HG03135 (cell line): ENCODE results near the gene ZNF507.
"Not testable (repeated sequence)": the region's sequence is repeated elsewhere in the genome, so short reads cannot be mapped to it uniquely, and the experiment has no call there.

ENCODE experiments used
- ATAC-seq: cut with Tn5 transposase; IDR thresholded peaks from one replicate; pipeline ENCODE4 v1.9.1; 2021; ENCODE audit warnings: mild to moderate bottlenecking, moderate library complexity; ENCODE audit not compliant: unreplicated experiment

ZNF507 gene

DNA sequence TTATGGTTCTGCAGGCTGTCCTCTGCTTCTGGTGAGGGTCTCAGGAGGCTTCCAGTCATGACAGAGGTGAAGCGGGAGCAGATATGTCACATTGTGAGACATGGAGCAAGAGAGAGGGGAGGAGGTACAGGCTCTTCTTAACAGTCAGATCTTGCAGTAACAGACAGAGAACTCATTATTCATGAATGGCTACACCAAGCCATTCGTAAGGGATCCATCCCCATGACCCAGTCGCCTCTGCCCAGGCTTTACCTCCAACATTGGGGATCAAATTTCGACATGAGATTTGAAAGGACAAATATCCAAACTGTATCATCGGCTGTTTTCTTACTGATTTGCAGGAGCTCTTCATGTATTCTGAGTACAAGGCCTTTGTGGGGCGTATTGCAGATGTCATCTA lies 21.7 kb downstream of the ZNF507 start:
- no peak for ATAC-seq

DNA sequence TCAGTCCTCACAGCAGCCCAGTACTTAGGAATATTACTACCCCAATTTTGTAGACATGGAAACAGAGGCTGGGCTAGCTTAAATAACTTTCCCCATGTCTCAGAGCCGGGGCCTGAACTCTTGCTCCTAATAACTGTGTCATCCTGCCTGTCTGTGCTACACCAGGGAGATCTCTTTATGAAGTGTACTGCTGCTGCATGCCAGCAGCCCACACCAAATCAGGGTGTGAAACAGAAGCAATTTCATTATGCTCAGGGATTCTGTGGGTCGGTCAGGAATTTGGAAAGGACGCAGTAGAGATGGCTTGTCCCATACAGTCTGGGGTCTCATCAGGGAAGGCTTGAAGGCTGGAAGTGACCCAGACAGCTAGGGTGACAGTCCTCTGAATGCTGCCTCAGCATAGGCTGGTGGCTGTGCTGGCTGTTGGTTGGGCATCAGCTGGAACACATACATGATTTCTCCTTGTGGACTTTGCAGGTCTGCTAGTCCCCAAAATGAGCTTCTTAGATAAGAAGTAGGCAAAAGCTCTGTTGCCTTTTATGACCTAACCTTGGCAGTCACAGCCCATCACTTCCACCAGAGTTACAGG lies 22.6 kb downstream of the ZNF507 start:
- no peak for ATAC-seq

DNA sequence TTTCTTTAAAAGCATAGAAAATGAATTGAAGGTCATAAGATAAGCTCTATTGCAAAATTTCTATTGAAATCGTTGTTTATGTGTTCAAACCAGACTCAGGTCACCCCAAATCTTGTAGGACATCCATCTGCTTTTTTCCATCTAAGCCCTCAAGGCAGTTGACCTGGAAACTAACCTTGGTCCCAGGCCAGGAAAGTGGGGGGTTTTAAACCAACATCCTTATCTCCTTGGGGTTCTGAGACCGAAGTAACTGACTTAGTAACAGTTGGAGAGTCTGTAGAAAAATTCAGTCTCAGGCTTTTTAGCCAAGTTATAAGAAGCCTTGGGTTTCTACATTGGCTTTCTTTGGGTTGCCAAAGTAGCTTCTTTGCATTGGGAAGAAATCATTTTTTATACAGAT lies 23.4 kb downstream of the ZNF507 start:
- ATAC-seq: no peak

DNA sequence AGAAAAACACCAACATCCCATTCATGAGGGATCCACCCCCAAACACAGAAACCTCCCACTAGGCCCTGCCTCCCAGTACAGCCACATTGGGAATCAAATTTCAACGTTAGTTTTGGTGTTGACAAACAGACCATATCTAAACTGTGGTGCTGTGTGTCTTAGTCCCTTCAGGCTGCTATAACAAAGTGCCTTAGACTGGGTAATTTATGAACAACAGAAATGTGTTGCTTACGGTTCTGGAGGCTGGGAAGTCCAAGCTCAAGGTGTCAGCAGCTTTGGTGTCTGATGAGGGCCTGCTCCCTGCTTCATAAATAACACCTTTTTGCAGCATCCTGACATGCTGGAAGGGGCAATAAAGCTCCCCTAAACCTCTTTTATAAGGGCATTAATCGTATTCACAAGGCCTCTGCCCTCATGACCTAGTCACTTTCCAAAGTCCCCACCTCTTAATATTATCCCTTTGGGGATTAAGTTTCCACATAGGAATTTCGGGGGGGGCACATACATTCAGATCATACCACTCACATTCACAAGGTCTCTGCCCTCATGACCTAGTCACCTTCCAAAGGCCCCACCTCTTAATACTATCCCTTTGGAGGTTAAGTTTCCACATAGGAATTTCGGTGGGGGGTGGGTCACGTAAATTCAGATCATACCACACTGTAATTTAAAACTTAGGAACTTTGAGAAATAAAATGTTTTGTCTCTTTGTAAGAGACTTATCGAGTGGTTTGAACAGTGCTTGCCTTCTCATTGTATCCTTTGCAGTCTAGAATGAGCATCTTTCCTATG lies 27.5 kb downstream of the ZNF507 start:
- ATAC-seq: no peak

DNA sequence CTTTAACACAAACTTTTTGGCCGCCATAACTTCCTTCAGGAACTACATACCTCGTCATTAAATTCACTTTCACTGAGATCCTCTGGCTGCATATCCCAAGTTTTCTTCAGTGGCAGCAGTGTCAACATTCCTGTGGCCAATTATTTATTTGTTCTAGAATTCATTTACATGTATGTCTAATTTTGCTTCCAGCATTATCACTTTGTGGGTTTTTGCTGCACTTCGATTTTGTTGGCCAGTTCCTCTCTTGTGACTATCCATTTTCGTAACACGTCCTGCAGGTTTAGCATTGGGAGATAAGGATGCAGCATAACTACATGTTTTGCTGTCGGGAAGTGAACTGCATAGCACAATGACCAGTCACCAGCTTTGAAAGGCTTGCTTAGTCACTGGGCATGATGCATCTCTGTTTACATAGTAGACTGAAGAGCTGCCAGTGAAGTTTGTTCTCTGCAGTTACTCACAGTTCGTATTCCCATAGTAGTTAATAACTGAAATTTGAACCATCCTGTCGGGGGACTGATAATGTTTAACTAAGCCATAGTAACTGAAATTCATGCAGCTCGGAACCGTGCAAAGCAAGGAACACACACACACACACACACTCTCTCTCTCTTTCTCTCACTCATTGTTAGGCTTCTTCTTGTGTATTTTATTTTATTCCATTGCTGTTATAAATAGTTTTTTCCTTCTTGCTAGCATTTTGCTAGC lies 28.3 kb downstream of the ZNF507 start:
- no peak for ATAC-seq

DNA sequence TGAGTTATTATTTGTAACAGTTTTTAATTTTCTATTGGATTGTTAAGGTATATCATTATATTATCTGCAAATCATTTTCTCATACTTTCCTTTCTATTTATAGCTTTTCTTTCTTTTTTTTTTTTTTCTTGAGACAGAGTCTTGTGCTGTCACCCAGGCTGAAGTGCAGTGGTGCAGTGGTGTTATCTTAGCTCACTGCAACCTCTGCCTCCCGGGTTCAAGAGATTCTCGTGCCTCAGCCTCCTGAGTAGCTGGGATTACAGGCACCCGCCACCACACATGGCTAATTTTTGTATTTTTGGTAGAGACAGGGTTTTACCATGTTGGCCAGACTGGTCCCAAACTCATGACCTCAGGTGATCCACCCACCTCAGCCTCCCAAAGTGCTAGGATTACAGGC lies 29.0 kb downstream of the ZNF507 start:
- ATAC-seq: not testable (repeated sequence)

DNA sequence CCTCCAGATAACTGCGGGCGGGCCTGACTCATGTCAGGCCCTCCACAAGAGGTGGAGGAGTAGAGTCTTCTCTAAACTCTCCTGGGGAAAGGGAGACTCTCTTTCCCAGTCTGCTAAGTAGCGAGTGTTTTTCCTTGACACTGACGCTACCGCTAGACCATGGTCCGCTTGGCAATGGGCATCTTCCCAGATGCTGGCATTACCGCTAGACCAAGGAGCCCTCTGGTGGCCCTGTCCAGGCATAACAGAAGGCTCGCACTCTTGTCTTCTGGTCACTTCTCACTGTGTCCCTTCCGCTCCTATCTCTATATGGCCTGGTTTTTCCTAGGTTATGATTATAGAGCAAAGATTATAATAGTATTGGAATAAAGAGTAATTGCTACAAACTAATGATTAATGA lies 31.7 kb downstream of the ZNF507 start:
- not testable (repeated sequence) for ATAC-seq

DNA sequence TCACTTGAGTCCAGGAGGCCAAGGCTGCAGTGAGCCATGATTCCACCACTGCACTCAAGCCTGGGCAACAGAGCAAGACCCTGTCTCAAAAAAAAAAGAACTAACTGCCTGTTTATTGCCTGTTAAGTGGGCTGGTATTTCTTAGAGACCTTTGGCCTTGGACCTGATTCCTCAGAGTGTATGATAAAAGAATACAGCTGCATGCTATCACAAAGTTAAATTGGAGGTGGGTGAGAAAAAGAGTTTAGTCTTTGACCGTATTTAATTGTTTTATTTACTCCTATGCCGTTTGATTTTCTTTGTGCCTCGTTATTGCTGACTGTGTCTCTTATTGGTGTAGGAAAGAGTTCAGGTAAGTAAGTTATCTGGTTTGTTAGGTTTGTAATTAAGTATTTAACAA lies 34.9 kb downstream of the ZNF507 start:
- ATAC-seq: no peak

DNA sequence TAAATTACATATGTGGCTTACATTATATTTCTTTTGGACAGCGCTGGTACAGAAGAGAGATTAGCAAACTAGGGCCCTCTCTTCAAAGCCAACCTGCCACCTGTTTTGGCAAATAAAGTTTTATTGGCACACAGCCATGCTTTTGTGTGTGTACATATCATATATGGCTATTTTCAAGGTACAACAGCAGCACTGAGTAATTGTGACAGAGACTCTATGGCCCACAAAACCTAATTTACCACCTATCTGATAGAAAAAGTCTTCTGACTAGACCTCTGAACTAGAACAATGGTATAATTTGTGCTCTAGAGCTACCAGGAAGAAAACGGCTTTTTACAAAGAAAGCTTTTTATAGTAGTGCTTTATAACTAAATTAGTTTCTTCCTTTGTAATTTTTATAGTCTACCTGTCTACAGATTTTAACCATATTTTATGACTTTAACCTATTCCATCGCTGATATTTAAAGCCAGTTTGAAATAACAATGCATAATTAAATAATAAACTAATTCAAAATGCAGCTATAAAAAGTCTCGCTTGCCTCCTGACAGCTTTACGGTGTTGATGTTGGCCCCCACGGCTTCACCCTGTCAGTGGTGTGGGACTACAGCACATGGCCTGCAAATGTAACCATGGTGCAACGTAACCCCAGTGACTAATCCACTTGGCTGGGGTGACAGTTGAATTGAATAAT lies 42.4 kb downstream of the ZNF507 start:
- no peak for ATAC-seq

DNA sequence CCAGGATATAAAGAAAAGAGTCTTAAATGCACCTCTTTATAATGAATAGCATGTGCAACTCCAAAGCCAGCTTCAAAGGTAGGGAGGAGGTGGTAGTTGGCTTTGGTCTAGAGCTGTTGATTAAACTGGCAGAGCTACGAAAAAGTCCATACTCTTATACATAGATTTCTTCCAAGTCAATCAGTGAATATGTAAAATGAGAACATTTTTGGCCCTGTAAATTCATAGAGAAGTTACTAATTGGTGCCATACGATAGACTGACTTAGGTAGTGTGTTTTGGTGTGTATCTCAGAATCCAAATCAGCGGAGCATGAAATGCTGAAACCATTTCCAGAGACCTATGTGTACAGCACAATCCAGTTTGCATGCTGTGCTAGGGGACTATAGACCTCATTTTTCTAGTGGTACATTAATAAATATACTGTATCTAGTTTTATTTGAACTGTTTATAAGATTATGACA lies 43.0 kb downstream of the ZNF507 start:
- no peak for ATAC-seq

DNA sequence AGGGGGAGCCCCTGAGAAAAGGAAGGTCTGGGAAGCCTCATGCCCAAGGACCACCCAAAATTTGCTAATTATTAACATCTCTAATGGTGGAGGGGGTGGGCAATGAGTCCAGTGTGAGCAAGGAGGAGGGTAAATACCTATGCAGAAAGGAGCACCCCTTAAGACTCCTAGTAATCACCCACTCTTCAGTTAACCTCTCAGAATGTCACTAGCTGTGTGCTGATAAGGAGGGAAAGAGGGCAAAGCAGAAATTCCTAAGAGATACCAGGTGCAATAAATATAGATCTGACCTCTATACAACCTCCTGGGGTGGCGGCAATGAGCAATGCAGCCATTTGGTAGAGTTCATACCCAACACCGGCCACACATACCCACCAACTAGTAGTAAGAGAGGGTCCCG lies 47.5 kb downstream of the ZNF507 start:
- ATAC-seq: no peak

DNA sequence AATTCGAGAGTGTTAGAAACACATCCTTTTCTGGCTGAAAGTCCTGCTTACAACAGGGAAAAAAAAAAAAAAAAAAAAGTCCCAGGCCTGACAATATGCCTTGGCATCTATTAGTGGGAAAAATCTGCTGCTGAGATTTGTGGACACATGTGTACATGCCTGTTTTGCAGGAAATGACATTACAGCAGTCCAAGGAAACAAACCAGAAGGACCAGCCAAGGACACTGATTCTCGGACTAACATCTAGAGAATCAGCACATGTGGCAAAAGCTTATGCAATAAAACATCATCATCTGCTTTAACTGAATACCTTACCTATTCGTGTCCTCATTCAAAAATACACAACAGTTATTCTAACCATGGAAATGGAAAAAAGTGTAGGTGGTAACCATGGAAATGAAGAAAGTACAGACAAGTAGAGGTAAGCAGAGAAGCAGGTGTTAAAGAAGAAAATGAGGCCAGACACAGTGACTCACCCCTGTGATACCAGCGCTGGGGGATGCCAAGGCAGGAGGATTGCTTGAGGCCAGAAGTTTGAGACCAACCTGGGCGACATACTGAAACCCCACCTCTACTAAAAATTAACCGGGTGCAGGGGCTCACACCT lies 50.7 kb downstream of the ZNF507 start:
- ATAC-seq: no peak

DNA sequence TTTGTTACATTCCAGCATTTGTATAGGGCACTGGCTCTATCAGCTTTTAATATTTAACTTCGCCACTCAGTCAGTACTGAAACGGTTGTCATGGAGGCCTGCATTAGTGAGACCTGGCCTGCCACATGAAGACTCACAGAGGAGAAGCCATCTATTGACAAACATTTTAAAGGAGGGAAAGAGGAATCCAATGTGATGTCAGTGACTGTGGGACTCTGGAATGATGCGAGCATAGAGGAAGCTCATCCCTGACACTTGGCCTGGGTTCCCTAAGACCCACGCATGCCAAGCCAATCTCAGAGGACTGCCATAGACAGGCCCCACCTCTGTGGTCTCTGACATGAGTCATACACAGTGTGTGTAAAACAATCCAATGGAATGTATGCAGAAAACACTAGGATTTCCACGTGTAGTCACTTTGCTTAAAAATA lies 52.3 kb downstream of the ZNF507 start:
- ATAC-seq: no peak

DNA sequence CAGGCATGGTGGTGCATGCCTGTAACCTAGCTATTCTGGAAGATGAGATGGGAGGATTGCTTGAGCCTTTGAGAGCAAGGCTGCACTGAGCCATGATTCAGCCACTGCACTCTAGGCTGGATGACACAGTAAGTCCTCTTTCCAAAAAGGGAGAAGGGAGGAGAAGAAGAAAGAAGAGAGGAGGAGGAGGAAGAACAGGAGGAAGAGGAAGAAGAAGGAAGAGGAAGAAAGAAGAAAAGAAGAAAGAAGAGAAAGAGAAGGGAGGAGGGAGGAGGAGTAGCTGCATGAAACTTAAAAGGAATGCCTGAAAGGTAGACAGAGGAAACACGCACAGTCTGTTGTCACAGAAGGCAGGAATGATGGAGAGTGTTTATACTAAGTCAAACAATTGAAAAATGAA lies 56.6 kb downstream of the ZNF507 start:
- ATAC-seq: no peak

DNA sequence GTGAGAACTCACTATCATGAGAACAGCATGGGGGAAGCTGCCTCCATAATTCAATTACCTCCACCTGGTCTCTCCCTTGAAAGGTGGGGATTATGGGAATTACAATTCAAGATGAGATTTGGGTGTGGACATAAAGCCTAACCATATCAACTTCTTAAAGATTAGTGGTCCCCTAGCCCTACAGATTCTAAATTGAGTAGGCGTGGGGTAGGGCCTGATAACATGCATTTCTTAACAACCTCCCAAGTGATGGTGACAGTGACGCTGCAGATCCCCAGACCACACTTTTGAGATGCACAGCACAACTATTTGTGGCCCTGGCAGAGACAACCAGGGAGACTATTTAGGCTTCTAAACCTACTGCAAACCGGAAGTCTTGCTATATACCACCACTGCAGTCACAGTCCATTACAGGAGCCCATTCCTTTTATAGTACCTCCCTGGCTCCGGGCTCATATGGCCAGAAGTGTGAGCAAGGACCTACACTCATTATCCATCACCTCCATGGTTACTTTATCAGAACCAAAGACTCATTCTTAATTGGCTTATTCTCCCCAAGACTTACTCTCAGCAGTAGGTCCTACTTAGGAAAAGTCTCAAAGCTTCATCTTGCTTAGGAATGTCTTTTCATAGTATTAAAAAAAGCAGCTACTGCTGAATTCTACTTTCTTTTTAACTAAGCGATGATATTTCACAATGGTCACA lies 58.0 kb downstream of the ZNF507 start:
- ATAC-seq: no peak

DNA sequence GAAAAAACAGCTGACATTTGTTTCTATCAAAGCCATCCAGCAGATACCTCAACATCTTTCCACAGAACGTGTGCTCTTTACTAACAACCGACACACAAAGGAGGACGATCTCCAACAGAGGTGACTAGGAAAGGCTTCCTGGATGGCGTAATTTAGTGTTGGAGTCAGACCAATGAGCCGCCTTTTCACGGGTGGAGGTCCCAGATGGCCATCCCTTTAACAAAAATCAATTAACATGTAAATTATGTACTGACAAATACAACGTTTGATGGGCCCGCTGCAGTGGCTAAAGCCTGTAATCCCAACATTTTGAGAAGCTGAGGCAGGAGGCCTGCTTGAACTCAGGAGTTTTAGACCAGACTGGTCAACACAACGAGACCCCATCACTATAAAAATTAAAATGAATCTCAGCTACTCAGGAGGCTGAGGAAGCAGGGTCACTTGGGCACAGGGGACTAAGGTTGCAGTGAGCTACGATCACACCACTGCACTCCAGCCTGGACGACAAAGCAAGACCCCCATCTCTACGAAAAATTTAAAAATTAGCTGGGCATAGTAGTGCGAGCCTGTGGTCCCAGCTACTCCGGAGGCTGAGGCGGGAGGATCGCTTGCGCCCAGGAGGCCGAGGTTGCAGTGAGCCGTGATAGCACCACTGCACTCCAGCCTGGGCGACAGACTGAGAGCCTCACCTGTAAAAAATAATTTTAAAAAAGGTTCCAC lies 59.0 kb downstream of the ZNF507 start:
- ATAC-seq: no peak

DNA sequence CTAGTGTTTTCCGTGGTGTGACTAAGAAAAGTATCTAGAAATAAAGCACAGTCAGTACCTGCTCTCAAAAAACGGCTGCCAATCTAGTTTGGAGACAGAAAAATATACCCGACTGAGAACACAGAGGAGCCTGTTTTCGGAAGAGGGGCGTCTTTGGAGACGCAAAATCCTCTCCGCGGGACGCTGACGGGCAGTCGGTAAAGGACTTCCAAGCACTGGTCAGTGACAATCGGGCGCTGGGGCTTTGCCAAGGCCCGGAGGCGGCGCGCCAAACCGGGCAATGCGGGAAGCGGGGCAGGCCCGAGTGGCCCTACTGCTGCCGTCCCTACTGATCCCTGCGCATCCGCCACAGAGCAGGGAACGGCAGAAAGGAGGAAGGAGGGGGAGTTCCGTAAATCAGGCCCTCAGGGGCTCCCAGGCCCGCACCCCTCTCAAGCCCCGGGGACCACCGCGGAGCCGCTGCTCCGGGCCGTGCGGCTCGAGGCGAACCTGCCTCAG lies 59.6 kb downstream of the ZNF507 start:
- ATAC-seq: peak; percentile 8

DNA sequence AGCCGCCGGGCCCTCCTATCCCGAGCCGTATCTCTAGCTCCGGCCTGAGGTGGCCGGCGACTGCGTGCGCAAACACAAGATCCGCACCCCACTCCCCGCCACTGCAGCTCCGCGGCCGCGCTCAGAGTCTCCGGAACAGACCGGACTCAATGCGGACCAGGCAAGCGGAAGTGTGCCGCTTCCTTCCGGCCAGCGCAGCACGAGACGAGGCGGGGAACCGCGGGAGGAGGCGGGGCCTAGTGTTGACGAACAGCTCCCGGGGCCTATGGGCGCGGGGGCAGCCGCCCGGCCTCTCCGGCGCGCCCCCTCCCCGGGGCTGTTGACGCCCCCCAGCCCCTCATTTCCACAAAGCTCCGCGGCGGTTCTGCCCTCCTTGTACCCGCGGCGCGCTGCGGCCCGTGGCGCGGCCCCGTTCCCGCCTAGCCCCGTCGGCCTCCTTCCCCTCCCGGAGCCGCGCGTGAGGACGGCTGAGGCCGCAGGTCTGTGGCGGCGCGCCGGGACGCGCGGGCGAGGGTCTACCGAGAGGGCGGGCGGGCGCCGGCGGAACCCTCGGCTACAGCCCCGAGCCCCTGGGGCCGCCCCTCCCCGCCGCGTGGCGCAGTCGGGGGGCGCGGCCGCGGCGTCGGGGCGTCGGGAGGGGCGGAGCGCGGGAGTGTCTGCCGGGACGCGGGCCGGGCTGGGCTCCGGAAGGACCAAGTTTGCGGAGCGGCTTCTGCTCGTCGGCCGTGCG lies 60.2 kb downstream of the ZNF507 start, which contains the start of gene DPY19L3:
Gene DPY19L3, plus strand, starts transcription at position 340 of the 730 bp plus-strand sequence. CDS start 2,484 bp downstream, outside the sequence.
- peak; percentile 95 for ATAC-seq
